Fibroblast of skin of right quadriceps (primary cell): Measurements from ENCODE around the gene UBA52.
"Not testable (repeated sequence)": the region's sequence is repeated elsewhere in the genome, so short reads cannot be mapped to it uniquely, and the experiment has no call there.

ENCODE experiments used
- DNase-seq: peaks from one replicate; pipeline ENCODE4 v3.0.0-alpha.2; 2013

Gene UBA52

DNA sequence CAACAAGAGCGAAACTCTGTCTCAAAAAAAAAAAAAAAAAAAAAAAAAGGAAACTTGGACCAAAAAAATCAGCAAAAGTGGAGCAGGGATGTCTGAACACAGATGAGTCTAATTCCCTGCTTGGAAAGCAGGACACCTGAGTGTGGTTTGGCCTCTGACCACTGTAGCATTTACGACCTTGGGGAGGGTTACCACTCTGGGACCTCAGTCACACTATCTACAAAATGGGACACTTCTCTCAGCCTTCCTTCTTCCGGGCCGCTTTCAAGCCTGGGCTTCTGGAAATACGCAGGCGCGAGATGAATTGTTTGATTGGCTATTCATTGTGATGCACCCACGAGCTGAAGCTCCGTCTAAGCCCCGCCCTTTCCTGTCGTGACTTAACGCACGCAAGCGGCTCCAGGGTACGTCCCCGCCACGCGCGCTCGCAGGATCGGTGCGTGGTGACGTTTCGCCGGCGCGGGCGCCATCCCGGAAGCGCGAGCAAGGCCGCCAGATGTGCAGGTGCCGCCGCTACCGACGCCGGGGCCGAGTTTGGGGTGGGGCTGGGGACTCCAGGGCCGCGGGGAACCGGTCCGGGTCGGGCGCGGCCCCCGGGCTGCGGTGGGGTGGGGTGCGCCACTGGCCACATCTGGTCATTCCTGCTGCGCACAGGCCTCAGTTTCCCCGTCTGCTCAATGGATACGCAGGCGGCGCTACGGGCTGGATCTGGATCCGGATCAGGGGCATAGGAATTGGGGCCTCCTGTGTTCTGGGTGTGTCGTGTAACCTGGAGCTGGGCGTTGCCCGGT is 14.1 kb upstream of the UBA52 start, which contains the start of gene KXD1:
Gene KXD1 (plus strand): TSS at position 460 of the 791 bp plus-strand sequence. CDS start 4,187 bp downstream, outside the sequence.
- DNase-seq: peak; percentile 98

GRCh38 chr19:18558202-18558555 is 13.5 kb upstream of the UBA52 start:
- no peak for DNase-seq

DNA sequence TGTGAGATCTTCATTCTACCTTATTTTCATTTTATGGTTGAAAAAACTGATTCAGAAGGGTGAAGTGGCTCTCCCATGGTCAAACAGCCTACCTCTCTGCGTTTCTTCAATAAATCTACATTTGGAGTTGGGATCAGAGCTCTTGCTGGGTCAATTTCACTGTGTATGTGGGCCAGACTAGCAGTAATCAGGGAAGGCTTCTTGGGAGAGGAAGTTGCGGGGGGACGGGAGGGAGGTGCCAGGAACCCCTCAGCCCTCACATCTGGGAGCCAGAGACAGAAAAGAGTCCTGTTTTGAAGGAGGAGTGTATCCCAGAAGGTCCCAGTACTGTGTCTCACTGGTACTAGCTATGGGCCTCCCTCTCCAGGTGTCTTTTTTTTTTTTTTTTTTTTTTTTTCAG is 13.1 kb upstream of the UBA52 start:
- DNase-seq: no peak

DNA sequence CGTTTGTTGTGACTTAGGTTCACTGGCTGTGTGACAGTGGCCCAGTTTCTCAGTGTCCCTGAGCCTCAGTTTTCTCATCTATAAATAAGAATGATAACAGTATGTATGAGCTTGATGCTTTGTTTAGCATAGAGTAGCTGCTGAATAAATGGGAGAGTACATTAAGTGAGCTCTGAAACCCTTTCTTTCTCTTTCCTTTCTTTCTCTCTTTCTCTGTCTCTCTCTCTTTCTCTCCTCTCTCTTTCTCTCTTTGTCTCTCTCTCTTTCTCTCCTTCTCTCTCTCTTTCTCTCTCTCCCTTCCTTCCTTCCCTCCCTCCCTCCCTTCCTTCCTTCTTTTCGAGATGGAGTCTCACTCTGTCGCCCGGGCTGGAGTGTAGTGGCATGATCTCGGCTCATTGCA is 12.0 kb upstream of the UBA52 start:
- DNase-seq: no peak

DNA sequence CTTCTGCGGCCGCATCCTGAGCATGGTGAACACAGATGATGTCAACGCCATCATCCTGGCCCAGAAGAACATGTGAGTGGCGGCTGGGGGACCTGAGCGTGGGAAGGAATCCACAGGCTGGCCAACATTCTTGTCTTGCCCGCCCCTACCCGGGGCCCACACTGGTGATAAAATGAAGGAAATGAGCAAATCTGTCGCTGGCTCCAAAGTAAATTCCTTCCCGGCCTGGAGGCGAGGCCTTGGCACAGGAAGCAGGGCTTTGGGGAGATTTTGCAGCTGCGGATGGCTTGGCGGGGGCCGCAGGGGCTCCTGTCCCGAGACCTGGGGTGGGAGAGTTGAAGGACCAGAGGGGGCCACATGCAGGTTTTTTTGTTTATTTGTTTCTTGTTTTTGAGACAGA is 9.6 kb upstream of the UBA52 start:
- peak; percentile 51 for DNase-seq

DNA sequence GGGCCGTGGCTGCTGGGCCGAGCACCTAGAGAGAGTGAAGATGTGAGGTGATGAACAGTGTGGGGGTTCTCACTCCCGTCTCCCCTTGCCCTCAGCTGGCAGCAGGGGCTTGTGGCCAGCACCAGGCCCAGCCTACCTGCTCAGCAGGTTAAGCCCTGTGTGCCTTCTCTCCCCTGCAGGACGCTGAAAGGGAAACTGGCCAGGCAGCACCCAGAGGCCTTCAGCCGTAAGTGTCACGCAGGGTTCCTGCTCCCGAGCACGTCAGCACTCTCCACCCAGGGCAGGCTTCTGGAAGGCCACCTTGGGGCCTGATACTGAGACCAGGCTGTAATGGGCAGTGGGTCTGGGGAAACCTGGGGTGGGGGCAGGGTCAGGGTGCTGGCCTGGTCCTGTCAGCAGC is 4.7 kb upstream of the UBA52 start:
- DNase-seq: no peak

DNA sequence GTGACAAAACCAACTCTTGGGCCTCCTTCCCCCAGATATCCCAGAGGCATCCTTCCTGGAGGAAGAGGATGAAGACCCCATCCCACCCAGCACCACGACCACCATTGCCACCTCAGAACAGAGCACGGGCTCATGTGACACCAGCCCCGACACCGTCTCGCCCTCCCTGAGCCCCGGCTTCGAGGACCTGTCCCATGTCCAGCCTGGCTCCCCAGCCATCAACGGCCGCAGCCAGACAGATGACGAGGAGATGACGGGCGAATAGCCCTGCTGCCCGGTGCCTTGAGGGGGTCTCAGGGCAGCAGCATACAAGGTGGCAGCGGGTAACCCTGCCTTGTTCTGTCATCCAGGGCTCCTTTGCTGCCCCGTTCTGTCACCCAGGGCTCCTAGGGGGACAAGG is 3.3 kb upstream of the UBA52 start:
- DNase-seq: no peak

- DNase-seq: no peak
Measured at GRCh38 chr19:18574691-18575291, 3.1 kb downstream of the UBA52 start.

DNA sequence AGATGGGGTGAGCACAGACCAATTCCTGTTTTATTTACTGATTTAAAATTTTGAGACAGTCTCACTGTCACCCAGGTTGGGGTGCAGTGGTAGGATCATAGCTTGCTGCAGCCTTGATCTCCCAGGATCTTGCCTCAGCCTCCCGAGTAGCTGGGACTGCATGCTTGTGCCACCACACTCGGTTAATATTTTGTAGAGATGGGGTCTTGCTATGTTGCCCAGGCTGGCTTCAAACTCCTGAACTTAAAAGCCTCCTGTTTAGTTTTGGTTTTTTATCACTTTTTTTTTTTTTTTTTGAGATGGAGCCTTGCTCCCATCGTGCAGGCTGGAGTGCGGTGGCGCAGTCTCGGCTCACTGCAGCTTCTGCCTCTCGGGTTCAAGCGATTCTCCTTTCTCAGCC is 4.7 kb downstream of the UBA52 start:
- DNase-seq: no peak

DNA sequence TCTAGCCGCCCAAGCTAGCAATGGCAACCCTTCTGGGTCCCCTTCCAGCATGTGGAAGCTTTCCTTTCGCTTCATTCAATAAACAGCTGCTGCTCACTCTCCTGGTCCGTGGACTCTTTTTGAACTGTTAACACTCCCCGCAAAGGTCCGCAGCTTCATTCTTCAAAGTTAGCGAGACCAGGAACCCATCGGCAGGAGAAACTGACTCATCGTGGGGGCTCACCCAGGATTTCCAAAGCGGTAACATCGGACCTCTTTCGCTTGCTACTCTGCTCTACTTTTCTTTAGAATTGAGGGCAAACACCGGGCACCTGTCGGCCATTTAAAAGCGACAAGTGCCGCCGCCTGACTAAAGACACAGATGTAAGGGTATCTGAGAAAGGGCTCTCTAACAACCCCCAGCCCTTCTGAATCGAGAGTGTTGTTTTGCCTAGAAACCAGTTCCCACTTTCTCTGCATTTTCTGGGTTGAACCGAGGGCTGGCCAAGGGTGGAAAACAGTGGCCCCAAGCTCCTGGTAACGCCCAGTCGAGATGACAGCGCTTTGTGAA is 5.8 kb downstream of the UBA52 start:
- no peak for DNase-seq

- DNase-seq: no peak
Measured at GRCh38 chr19:18580311-18580710, 8.7 kb downstream of the UBA52 start.

GRCh38 chr19:18586306-18586705 is 14.6 kb downstream of the UBA52 start:
- DNase-seq: no peak

DNA sequence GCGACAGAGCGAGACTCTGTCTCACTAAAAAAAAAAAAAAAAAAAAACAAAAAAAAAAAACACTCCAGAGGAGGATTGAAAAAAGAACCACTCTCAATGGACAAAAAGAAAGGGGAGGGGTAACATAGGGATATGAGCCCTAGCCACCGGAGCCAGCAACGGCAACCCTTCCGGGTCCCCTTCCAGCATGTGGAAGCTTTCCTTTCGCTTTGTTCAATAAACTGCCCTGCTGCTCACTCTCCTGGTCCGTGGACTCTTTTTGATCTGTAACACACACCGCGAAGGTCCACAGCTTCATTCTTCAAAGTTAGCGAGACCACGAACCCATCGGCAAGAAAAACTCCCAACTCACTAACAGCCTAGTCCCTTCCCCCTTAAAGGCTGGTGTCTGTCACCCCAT is 15.9 kb downstream of the UBA52 start:
- DNase-seq: no peak

DNA sequence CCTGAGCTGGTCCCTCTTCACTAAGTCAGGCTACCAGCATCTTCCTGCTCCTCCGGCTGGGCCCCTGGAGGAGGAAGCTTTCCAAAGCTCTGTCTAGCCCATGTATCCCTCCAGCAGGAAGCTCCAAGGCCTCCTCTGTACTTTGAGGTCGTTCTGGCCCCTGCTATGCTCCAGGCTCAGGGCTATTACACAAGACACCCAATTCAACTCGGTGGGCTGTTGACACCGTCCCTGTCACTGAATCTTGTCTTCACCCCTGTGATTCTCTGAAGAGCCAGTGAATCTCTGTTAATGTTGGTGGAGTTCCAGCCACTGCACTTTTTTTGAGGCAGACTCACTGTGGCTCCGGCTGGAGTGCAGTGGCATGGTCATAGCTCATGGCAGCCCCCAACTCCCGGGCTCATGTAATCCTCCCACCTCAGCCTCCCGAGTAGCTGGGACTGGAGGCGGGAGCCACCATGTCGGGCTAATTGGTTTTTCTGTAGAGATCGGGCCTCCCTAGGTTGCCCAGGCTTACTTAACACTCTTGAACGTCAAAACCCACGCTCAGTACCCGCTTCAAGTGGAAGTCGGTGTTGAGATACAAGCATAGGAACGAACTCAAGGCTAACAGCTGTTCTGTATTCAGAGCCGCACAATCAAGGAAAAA is 16.4 kb downstream of the UBA52 start:
- DNase-seq: no peak

GRCh38 chr19:18588611-18589379 is 17.1 kb downstream of the UBA52 start, which contains the start of gene REX1BD:
REX1BD (plus strand) TSS chr19:18588798; CDS start chr19:18588802, 4 bp downstream.
- DNase-seq: peak; percentile 76

DNA sequence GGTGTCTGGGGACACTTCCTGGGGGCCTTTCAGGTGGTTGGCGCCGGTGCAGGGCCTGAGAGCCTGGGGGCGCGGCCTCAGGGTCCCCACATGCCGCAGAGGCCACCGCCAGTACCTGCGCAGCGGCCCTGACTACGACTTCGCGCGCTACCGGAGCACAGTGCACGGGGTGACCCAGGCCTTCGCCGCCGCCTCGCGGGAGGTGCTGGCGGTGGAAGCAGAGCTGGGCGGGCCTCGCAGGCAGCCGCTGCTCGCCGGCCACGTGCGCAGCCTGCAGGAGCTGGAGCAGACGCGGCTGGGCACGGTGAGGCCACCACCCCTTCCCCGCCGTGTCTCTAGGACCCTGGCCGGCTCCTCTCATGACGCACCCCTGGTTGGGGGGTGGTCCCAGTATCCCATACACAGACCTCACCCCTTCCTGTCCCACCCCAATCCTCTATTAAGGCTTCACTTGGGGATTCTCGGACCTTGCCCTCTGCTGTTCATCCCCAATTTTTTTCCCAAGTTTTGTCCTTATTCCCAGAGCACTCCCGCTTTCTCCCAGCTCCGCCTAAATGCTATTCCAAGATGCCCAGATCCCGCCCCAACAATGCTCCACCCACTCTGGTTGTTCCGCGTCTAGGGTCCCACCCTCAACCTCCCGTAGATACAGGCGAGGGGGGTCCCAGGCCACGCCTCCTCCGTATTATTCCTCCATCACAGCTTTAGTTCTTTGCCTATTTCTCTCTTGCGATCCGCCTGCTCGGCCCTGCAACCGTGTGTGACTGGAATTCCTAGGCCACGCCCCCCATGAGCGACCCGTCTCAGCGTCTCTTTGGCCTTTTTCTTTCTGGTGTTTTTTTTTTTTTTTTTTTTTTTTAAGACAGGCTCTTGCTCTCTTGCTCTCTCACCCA is 18.0 kb downstream of the UBA52 start:
- peak; percentile 73 for DNase-seq

DNA sequence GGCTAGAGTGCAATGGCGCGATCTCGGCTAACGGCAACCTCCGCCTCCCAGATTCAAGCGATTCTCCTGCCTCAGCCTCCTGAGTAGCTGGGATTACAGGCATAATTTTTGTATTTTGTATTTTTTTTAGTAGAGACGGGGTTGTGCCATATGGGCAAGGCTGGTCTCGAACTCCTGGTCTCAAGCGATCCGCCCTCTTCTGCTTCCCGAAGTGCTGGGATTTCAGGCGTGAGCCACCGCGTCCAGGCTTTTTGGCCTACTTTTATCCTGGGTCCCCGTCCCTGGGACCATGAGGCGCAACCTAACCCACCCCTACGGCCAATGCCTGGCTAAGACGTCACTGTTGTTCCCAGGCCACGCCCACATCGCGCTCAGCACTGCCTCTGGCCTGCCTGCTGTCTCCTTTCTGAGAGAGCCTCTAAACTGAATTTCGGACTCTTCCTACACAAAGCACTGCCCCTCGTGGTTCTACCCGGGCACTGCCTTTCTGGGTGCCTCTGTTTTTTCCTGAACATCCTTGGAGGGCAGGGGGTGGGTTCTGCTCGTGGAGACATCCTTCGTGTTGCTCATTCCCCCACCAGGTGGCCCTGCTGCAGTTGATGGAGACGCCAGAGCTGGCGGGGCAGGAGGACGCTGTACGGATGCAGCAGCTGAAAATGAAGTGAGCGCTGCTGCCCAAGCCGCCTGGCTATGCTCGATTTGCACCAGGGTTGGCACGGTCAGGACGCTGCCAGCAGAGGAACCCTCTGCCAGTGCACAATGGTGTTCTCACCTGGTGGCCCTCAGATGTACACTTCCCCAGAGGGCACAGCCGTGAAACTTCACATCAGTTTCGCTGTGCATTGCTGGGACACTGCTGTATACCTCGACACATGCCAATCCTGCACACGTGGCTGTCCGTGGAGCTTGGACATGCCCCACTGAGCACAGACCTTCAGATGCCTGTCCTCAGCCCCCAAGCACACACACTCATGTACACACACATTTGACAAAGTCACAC is 18.9 kb downstream of the UBA52 start:
- DNase-seq: peak; percentile 85

DNA sequence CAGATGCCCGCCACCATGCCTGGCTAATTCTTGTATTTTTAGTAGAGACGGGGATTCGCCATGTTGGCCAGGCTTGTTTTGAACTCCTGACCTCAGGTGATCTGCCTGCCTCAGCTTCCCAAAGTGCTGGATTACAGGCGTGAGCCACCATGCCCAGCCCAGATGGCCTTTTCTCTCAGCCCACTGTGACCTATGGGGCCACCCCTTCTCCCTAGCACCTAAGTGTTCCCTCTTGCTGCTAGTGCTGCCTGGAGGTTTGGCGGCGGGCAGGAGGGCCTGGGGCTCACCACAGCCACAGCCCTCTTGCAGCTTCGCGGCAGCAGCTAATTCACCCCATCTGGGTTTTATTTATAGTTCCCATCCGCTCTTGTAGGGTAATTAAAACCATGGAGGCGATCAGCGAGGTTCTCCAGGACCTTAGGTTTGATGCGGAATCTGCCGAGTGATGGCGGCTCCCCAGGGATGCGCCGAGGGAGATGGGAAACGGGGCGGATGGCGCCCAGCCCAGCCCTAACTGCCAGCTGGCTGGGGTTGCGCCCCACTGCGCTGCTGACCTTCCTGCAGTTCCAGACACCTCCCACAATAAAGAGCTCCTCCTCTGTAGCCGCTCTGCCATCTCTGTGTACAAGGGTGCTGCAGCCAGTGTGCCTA is 20.2 kb downstream of the UBA52 start:
- DNase-seq: peak; percentile 85

DNA sequence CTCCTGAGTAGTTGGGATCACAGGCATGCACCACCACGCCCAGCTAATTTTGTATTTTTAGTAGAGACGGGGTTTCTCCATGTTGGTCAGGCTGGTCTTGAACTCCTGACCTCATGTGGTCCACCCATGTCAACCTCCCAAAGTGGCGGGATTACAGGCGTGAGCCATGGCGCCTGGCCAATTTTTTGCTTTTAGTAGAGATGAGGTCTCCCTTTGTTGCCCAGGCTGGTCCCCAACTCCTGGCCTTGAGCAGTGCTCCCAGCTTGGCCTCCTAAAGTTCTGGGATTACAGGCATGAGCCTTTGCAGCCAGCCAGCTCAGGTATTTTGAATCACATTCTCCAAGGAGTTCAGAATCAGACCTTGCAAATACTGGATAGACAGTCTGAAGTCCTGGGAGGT is 21.1 kb downstream of the UBA52 start:
- not testable (repeated sequence) for DNase-seq
